Measurements from ENCODE around the gene TRIP12.
"Not testable (repeated sequence)": the region's sequence is repeated elsewhere in the genome, so short reads cannot be mapped to it uniquely, and the experiment has no call there.

TRIP12 gene

DNA sequence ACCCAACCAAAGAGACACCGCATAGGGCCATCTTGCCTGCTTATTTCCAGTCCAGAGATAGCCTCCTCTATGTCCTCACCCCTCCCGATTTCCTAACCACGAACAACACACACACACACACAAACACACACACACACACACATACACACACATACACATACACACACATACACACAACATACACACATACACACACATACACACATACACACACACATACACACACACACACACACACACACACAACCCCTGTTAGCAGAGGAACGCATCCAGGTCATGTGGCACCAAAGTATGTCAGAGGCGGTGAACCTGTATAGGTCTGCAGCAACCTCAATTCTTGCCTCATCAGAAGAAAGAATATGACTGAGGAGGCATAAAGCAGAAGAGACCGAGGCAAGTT lies 188.9 kb downstream of the TRIP12 start:
- Histone ChIP-seq H3K36me3 (ENCODE audit: insufficient read depth, low read length) (no peaks in the 10 kb centered on the region), H3K9ac (ENCODE audit: low read depth, low read length) (no peak overlapping the region), H3K4me1 (ENCODE audit: insufficient read depth, low read length) (peaks cover 29% of the 10 kb centered on the region), H3K9me3 (ENCODE audit: control insufficient read depth, insufficient read depth, low read length) (no peaks in the 10 kb centered on the region)

GRCh38 chr2:229731916-229732315 lies 189.9 kb downstream of the TRIP12 start:
- no peak overlapping the region for H3K9ac ChIP-seq (ENCODE audit: low read depth, low read length)
- H3K36me3 ChIP-seq (ENCODE audit: insufficient read depth, low read length), result no peaks in the 10 kb centered on the region
- H3K4me1 ChIP-seq (ENCODE audit: insufficient read depth, low read length), result peaks cover 29% of the 10 kb centered on the region
- H3K9me3 ChIP-seq (ENCODE audit: control insufficient read depth, insufficient read depth, low read length), result no peaks in the 10 kb centered on the region

- H3K36me3 ChIP-seq (ENCODE audit: insufficient read depth, low read length), result no peaks in the 10 kb centered on the region
- H3K9me3 ChIP-seq (ENCODE audit: control insufficient read depth, insufficient read depth, low read length), result no peaks in the 10 kb centered on the region
- no peak overlapping the region for H3K9ac ChIP-seq (ENCODE audit: low read depth, low read length)
Measured at GRCh38 chr2:229731363-229731762, 190.4 kb downstream of the TRIP12 start.

GRCh38 chr2:229728370-229728769 lies 193.4 kb downstream of the TRIP12 start:
- Histone ChIP-seq H3K9ac (ENCODE audit: low read depth, low read length) (no peak overlapping the region), H3K9me3 (ENCODE audit: control insufficient read depth, insufficient read depth, low read length) (no peaks in the 10 kb centered on the region), H3K4me1 (ENCODE audit: insufficient read depth, low read length) (peaks cover 15% of the 10 kb centered on the region), H3K36me3 (ENCODE audit: insufficient read depth, low read length) (no peaks in the 10 kb centered on the region)

More at GRCh38 chr2:229731363-229731762, 190.4 kb downstream of the TRIP12 start:
- H3K4me1 ChIP-seq (ENCODE audit: insufficient read depth, low read length), result peaks cover 29% of the 10 kb centered on the region

DNA sequence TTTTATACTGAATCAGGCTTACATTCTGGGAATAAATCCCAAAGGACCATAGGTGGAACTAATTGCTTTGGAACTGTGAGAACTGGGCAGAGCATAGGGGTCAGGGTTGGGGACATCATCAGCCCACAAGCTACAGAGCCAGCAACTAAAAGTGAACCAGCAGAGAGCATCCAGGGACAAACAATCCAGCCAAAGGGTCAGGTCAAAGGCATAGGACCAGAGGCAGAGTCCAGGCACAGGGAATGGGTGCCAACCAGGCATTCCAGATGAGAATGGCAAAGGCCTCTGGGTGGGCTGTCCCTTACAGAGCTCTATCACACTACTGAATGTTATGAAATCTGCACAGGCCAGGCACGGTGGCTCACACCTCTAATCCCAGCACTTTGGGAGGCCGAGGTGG lies 195.2 kb downstream of the TRIP12 start:
- Histone ChIP-seq H3K36me3 (ENCODE audit: insufficient read depth, low read length) (no peaks in the 10 kb centered on the region), H3K4me1 (ENCODE audit: insufficient read depth, low read length) (0 out of 2 replicates have a peak, but pooled peaks cover 6% of the 10 kb centered on the region), H3K9ac (ENCODE audit: low read depth, low read length) (no peak overlapping the region), H3K9me3 (ENCODE audit: control insufficient read depth, insufficient read depth, low read length) (no peaks in the 10 kb centered on the region)

GRCh38 chr2:229725716-229726574 lies 195.9 kb downstream of the TRIP12 start:
- Histone ChIP-seq H3K4me1 (ENCODE audit: insufficient read depth, low read length) (no peaks in the 10 kb centered on the region), H3K9ac (ENCODE audit: low read depth, low read length) (no peak overlapping the region), H3K36me3 (ENCODE audit: insufficient read depth, low read length) (no peaks in the 10 kb centered on the region), H3K9me3 (ENCODE audit: control insufficient read depth, insufficient read depth, low read length) (no peaks in the 10 kb centered on the region)

DNA sequence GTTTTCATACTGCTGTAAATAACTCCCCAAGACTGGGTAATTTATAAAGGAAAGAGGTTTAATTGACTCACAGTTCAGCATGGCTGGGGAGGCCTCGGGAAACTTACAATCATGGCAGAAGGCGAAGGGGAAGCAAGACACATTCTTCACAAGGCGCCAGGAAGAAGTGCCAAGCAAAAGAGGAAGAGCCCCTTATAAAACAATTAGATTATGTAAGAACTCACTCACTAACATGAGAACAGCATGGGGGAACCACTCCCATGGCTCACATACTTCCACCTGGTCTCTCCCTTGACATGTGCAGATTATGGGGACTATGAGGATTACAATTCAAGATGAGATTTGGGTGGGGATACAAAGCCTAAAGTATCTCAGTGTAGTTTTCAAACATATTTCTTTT lies 198.6 kb downstream of the TRIP12 start:
- H3K9ac ChIP-seq (ENCODE audit: low read depth, low read length); H3K4me1 ChIP-seq (ENCODE audit: insufficient read depth, low read length); H3K36me3 ChIP-seq (ENCODE audit: insufficient read depth, low read length); H3K9me3 ChIP-seq (ENCODE audit: control insufficient read depth, insufficient read depth, low read length): not testable (repeated sequence)

GRCh38 chr2:229719926-229720647 lies 201.7 kb downstream of the TRIP12 start:
- no peaks in the 10 kb centered on the region for H3K9me3 ChIP-seq (ENCODE audit: control insufficient read depth, insufficient read depth, low read length)
- no peaks in the 10 kb centered on the region for H3K36me3 ChIP-seq (ENCODE audit: insufficient read depth, low read length)
- no peak overlapping the region for H3K9ac ChIP-seq (ENCODE audit: low read depth, low read length)
- peaks cover 4% of the 10 kb centered on the region; the same call in 1 of the 2 replicates for H3K4me1 ChIP-seq (ENCODE audit: insufficient read depth, low read length)

GRCh38 chr2:229718057-229718456 lies 203.8 kb downstream of the TRIP12 start:
- peaks cover 4% of the 10 kb centered on the region; the same call in 1 of the 2 replicates for H3K4me1 ChIP-seq (ENCODE audit: insufficient read depth, low read length)
- no peaks in the 10 kb centered on the region for H3K36me3 ChIP-seq (ENCODE audit: insufficient read depth, low read length)
- no peaks in the 10 kb centered on the region for H3K9me3 ChIP-seq (ENCODE audit: control insufficient read depth, insufficient read depth, low read length)
- no peak overlapping the region for H3K9ac ChIP-seq (ENCODE audit: low read depth, low read length)

DNA sequence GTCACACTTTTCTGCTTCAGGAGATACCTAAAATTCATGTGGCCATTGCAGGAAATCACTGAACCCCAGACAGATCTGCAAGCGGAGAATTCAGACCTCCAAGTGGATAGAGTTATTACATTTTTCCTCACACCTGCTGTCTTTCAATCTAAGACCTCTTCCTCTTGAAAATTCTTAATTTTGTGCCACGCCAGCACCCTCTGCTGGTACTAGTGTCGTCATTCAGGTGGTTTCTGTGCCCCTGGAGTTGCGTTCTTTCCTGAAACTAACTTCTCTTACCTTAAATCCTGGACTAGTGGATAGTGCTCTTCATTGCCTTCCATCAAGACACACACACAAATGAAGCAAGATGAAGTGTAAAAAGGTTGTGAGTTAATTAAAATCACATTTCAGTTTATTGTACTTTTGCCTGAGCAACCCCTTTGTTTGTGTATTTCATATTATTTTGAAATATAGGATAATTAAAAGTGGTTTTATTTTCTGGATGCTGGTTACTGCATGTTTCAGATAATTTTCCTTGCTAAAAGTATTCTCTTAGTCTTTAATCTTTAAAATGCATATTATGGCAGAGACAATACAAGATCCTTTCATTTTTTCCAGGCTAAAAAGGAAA lies 205.8 kb downstream of the TRIP12 start:
- H3K36me3 ChIP-seq (ENCODE audit: insufficient read depth, low read length), result no peaks in the 10 kb centered on the region
- H3K9ac ChIP-seq (ENCODE audit: low read depth, low read length), result no peak overlapping the region

DNA sequence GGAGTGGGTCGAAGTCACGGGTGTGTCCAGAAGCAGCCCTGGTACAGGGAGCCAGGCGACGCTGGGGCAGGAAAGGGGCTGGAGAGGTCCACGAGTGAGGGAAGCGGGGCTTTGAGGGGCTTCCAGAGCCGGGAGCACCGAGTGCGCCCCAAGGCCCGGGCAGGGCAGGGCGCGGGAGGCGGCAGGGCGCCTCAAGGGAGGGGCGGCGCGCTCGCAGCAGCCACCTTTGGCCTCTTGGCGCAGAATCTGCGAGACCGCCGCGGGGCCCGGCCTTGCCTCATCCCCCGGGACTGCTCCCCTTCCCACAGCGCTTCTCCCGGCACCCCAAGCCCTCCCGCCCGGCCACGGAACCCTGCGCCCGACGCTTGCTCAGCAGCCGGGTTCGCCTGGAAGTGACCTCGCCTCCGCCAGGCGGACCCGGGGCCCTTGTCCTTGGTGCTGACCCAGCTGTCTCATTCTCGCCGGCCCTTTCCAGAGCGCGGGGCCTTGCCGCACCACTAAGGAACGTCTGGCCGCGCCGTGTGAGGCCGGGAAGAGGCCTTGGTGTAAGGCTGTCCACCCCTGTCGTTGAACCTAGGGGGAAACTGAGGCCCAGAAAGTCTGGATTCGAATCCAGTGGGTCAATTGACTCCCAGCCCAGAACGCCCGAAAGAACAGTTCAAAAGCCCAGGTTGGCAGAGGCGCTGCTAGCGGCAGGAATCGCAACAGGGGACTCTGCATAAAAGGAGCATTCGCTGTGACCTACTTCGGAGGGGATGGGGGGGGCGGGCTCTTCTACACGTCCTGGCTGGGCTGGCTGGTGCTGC lies 206.9 kb downstream of the TRIP12 start:
- H3K36me3 ChIP-seq (ENCODE audit: insufficient read depth, low read length), result no peaks in the 10 kb centered on the region
- H3K9ac ChIP-seq (ENCODE audit: low read depth, low read length), result peak overlapping the region; percentile 53; the same call in 1 of the 2 replicates
- H3K4me1 ChIP-seq (ENCODE audit: insufficient read depth, low read length), result no peaks in the 10 kb centered on the region; the same call in 1 of the 2 replicates
- H3K9me3 ChIP-seq (ENCODE audit: control insufficient read depth, insufficient read depth, low read length), result no peaks in the 10 kb centered on the region

More for the DNA sequence above, 205.8 kb downstream of the TRIP12 start:
- Histone ChIP-seq H3K9me3 (ENCODE audit: control insufficient read depth, insufficient read depth, low read length) (no peaks in the 10 kb centered on the region), H3K4me1 (ENCODE audit: insufficient read depth, low read length) (peaks cover 4% of the 10 kb centered on the region; the same call in 1 of the 2 replicates)

DNA sequence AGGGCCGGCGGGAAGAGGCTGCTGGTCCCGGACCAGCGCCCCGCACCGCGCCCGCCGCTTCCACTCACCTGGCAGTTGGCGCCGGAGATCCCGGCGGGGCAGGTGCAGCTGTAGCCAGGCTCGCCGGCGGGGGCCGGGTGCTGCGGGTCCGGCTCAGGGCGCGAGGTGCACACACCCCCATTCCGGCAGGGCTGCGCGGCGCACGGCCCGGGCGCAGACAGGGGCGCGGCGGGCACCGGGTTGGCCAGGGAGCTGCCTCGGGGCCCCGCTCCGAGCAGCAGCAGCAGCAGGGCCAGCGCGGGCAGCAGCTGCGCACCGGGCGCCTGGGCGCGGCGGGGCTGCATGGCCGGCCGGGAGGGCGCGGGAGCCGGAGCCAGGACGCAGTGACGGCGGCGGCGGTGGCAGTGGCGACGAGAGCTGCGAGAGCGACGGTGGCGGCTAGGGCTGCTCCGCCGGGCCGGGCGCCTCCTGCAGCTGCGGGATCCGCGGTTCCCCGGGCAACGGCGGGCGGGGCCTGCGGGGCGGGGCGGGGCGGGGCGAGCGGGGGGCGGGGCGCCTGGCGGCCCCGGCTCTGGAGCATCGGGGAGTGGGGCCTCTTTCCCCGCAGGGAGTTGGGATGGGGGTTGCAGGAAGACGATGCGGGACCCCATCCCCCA lies 207.6 kb downstream of the TRIP12 start, which contains the start of gene DNER:
DNER (minus strand) TSS at position 476 of the 656 bp plus-strand sequence; CDS start at position 344, 132 bp downstream.
- H3K9ac ChIP-seq (ENCODE audit: low read depth, low read length), result peak within 1 kb of the TSS; percentile 56

More for the DNA sequence above, 207.6 kb downstream of the TRIP12 start, which contains the start of gene DNER:
- no peaks in the 10 kb centered on the region for H3K9me3 ChIP-seq (ENCODE audit: control insufficient read depth, insufficient read depth, low read length)
- no peaks in the 10 kb centered on the region; the same call in 1 of the 2 replicates for H3K4me1 ChIP-seq (ENCODE audit: insufficient read depth, low read length)
- H3K36me3 ChIP-seq (ENCODE audit: insufficient read depth, low read length), result no peaks in the 10 kb centered on the region

All from ES-I3 (cell line).